SW 1271 (cell line): ENCODE data around the gene POLR2A.

Experiments
- DNase-seq, 2 experiments: peaks; one replicate each; lab custom pipeline; 2025; lab: John Stamatoyannopoulos, UW

POLR2A gene

DNA sequence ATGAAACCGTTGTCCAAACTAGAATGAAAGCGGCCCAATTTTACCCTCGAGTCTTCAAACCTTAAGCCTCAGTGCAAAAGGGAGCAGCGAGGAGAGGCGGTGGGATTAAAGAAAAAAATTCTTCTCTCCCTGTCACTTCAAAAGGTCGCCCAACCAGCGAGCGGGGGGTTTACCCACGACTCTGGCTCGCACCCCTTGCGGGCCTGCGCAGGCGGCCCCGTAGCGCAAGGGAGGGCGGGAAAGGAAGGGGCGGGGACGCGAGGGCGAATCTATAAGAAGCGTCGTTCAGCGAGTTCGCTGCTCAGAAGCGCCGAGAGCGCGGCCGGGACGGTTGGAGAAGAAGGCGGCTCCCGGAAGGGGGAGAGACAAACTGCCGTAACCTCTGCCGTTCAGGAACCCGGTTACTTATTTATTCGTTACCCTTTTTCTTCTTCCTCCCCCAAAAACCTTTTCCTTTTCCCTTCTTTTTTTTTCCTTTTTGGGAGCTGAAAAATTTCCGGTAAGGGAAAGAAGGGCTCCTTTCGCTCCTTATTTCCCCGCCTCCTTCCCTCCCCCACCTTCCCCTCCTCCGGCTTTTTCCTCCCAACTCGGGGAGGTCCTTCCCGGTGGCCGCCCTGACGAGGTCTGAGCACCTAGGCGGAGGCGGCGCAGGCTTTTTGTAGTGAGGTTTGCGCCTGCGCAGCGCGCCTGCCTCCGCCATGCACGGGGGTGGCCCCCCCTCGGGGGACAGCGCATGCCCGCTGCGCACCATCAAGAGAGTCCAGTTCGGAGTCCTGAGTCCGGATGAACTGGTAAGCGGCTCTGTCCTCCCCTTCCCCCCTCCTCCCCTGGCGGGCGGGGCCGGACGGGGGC lies at the start of gene POLR2A:
Gene POLR2A (plus strand): TSS at position 300 of the 852 bp plus-strand sequence.
- DNase-seq = peak; percentile 86 to 96

DNA sequence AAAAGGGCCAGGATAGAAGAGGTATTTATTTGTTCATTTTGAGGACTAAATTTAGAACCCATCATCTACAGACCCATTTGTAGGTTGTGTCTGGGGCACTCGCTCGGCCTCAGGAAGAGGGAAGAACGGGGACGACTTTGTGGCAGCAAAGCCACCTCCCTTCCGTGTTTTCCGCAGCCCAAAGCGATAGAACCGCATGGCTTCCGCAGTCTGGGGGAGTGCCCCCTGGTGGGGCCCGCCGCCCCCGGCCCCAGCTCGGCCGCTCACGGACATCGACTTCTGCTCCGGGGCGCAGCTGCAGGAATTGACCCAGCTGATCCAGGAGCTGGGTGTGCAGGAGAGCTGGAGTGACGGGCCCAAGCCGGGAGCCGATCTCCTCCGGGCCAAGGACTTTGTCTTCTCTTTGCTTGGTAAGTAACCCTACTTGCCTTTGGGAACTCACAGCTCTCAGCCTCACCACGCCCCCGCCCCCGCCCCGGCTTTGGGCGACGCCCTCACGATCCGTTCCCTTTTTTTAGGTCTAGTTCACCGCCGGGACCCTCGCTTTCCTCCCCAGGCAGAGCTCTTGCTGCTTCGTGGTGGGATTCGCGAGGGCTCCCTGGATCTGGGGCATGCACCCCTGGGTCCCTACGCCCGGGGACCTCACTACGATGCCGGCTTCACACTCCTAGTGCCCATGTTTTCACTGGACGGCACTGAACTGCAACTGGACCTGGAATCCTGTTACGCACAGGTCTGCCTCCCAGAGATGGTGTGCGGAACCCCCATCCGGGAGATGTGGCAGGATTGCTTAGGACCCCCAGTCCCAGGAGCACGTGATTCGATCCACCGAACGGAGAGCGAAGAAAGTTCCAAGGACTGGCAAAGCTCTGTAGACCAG lies 48.2 kb upstream of the POLR2A start:
- DNase-seq = no peak

DNA sequence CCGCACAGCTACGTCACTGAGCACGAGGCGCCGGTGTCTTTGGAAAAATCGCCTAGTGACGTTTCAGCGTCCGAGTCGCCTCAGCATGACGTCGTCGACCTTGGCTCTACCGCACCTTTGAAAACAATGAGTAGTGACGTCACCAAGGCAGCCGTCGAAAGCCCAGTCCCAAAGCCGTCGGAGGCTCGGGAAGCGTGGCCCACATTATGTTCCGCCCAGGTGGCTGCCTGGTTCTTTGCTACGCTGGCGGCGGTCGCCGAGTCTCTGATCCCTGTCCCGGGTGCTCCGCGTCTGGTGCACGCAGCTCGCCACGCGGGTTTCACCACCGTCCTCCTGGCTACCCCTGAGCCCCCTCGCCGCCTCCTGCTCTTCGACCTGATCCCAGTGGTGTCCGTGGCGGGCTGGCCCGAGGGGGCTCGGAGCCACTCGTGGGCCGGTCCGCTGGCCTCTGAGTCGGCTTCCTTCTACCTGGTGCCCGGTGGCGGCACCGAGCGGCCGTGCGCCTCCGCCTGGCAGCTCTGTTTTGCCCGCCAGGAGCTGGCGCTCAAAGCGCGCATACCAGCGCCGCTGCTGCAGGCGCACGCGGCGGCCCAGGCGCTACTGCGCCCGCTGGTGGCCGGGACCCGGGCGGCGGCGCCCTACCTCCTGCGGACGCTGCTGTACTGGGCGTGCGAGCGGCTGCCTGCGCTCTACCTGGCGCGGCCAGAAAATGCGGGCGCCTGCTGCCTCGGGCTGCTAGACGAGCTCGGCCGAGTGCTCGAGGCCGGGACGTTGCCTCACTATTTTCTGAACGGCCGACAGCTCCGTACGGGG lies 47.4 kb upstream of the POLR2A start:
- DNase-seq = peak; percentile 31 to 74

DNA sequence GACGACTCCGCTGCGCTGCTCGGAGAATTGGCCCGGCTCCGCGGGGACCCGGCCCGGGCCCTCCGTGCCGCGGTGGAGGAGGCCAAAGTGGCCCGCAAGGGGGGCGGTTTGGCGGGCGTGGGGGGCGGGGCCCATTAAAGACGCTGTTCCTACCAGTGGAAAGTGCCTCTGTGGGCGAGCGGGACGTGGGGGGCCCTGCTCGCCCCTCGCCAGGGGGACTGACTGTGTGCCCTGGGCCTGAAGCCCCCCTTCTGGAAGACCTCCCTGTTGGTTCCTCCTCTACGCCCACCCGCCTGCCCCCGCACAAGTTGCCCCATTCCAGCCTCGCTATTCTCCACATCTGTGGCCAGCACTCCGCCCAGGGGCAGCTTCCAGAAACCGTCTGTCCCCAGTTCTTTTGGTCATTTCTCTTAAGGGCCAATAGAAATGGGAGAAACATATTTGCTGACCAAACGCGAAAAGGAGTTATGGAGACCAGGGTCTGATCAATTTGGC lies 46.8 kb upstream of the POLR2A start:
- DNase-seq = no peak

DNA sequence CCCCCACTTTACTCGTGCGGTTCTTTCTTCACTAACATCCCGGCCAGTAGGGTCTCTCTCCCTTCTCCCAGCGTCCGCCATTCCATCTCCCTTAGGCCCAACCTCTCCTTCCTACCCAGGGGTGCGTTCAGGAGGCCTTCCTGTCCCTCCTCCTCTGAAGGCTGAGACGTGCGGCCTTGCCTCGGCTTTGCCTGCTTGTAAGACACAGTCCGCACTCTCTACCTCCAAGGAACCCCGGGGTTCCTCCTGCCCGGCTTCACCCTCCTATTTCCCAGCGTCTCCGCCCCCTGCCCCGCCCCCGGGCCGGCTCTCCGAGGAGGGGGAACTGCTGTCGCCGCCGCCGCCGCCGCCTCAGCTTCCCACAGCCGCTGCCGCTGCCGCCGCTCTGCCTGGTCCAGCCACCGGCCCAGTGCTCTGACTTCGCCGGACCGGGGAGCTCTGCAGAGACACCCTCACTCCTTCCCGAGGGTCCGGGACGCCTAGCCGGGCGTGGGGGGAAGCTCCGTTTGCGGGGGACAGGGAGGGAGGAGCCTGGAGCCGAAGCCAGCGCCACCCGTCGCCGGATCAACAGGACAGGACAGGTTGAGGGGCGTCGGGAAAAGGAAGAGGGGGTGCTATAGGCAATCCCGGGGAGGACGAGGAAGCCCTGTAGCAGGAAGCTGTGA lies 46.1 kb upstream of the POLR2A start:
- DNase-seq = peak in 1 of 2 experiments; percentile 17

DNA sequence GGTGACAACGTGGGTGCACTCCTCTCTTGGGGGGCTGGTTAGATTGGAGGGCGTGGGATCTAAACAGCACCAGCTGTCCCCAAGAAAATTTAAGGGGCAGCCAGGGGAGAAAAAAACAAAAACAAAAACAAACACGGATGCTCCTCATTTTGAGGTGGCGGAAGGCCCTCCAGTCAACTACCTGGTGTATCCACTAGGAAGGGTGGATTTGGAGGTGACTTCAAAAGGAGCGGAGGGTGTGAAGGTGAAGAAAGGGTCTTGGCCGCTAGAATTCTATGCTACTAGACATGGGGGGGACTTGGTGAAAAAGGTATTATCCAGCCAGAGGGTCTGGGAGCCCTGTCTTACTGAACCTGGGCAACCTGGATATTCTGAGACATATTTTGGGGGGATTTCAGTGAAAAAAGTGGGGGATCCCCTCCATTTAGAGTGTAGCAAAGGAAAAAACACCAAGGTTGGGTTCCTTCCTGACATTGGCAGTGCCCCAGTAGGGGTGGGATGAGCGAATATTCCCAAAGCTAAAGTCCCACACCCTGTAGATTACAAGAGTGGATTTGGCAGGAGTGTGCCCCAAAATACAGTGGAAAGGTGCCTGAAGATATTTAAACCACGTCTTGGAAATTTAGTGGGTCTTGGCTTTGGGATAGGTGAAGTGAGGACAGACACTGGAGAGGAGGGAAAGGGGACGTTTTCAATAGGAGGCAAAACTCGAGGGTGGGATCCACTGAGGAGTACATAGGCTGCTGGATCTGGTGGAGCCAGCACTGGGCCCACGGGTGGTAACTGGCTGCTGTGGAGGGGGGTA lies 45.3 kb upstream of the POLR2A start:
- no peak for DNase-seq

DNA sequence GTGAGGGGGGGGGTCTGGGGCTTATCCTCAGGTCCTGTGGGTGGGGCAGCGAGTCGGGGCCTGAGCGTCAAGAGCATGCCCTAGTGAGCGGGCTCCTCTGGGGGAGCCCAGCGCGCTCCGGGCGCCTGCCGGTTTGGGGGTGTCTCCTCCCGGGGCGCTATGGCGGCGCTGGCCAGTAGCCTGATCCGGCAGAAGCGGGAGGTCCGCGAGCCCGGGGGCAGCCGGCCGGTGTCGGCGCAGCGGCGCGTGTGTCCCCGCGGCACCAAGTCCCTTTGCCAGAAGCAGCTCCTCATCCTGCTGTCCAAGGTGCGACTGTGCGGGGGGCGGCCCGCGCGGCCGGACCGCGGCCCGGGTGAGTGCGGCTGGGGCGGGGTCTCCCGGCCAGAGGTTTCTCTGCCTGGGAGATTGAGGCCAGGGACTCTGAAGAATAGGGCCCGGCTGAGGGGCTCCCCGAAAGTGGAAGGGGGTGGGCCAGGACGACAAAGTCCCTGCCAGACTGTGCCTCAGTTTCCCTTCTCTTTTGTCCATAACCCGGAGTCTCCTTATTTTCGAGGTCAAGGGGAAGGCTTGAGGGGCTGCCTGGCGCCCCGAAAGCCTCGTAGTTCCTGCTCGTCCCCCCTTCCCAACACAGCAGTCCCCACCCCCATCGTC lies 44.6 kb upstream of the POLR2A start, which contains the start of gene FGF11:
Gene FGF11 (plus strand): TSS at position 51 of the 651 bp plus-strand sequence. CDS start 109 bp downstream, at position 160.
- no peak for DNase-seq

DNA sequence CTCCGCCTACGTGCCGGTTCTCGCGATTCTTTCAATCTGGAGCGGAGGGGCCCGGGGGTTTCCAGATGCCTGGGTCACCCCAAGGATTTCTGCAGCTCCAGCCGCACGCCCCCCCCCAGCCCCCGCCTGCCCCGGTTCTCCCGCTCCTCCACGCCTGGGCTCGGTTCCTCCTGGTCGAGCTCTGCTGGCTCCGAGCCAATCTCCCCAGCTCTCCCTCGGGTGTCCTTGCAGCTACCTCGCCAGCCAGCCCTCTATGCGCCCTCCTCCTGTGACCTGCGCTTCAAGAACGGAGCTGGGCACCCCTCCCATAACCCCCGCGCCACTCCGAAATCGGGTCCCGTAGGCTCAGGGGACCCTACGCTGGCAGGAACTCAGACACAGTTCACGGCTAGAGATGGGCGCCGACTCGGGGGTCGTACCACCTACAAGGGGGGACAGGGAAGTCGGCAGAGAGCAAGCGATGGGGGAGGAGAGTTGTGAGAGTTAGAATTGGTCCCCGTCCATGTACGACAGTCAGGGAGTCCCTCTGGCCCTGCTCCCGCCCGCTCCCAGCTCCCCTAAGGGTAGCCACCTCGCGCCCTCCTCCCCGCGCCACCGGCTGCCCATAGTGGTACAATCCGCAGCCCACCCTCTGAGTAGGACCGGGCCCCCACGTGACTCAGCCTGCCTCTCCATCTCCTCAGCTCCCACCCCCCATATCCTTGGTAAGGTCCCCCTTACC lies 43.9 kb upstream of the POLR2A start:
- no peak for DNase-seq

DNA sequence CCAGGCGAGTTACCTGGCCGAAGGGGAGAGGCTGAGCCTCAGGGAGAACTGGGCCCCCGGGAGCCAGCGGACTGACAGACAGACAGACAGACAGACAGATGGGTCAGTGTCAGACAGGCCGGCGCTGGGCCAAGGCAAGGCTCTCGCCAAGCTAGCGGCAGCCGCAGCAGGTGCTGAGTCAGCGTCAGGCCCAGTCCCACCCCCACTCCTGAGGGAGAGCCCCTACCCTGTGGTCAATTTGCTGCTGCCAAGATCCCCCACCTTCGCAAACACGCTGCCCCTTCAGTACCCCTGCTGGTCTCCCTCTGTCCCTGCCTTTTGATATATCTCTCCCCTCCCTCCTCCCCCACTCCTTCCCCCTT lies 43.4 kb upstream of the POLR2A start:
- no peak for DNase-seq

DNA sequence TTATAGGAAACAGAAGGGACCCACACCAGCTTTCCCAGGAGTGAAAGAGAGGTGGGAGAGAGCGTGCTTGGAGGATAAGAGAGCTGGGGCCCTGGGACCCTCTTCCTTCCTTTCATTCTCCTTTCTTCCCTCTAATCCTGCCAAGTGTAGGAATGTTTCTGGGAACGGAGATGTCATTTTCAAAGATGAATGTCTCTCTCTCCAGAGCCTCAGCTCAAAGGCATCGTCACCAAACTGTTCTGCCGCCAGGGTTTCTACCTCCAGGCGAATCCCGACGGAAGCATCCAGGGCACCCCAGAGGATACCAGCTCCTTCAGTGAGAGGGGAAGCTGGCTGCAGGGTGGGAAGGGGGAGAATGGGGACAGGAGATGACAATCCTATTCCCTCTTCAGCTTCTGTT lies 42.9 kb upstream of the POLR2A start:
- DNase-seq = no peak

DNA sequence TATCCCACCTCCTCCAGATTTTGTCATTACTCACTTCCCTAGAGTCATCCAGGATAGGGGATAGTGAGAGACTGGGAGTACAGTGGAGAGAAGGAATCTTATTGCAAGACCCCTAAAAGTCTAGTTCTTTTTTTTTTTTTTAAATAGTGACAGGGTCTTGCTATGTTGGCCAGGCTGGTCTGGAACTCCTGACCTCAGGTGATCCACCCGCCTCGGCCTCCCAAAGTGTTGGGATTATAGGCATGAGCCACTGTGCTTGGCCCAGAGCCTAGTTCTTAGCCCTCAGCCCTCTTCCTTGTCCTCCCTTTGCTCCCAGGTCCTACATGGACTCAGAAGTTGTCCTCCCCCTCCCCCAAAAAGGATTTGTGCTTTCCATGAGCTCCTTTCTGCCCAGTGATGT lies 42.0 kb upstream of the POLR2A start:
- DNase-seq = no peak

DNA sequence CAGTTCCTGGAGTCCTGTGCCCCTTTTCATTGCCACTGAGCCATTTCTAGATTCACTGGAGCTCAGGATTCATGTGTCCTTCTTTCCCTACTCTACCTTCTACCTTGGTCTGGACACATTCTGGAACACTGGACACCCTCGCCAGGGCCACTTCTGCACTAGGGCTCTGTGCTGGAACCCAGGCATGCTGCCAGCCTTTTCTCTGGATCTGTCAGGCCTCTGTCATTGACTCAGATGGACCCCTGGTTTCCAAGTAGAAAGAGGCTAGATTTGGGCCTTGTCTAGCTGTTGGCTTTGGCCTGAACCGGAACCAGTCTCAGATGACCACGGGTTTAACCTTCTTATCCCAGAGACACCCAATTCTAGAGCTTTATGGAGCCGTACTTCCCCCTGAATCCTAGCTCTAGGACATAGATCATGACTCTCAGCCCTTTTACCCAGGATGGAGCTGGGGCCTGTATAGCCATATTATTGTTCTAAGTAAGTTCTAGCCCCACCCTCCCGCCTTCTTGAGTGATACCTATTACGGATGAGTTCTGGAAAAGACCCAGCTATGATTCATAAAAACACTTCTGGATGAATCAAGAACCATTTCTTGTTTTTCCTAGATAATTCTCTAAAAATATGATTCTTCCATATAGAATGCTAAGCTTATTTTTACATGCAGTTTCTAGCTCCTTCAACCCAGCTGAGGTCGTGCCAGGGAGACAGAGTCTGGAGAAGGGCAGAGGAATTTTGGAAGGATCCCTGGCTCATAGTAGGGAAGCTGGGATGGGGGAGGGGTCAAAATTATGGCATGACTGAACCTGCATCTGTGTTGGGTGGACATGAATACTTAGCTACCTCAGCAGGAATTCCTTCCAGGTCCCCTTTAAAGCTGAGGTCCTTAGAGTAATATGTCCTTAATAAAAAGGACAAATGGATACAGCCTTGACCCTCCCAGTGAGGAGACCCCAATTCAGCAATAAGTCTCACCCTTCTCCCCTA lies 40.4 kb upstream of the POLR2A start:
- DNase-seq = no peak

DNA sequence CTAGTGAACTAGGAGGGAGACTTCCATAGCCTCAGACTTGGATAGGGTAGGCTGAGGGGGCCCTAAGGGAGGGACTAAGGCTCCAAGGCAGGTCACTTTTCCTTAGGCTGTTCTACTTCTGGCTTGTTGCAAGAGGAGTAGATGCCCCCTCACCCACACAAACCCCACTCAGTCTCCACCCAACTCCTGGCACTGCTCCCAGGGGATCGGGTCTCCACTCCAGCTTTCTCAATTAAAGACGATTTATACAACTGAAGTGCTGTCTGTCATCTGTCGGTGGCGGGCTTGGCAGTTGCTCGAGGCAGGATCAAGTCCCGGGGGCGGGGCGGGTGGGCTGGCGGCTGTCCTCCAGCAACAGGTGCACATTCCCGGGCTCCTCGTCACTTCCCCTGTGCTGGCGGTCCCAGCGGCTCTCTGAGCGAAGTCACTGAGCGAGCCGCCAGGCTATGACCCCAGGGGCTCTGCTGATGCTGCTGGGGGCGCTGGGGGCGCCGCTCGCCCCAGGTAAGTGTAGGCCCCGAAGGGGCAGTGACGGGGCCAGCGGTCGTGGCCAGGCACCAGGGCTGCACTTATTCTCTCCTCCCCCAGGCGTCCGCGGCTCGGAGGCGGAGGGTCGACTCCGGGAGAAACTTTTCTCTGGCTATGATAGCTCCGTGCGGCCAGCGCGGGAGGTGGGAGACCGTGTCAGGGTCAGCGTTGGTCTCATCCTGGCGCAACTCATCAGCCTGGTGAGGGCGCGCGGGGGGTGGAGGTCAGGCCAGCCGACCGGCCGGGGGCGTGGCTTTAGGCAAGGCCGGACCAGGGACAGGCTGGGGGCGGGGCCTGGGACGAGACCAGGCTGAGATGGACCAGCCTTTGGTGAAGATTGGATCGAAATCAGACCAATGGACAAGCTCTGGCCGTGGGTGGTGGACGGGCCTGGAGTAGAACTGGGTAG lies 39.2 kb upstream of the POLR2A start, which contains the start of gene CHRNB1:
Gene CHRNB1 (plus strand): TSS at position 380 of the 937 bp plus-strand sequence. CDS start 67 bp downstream, at position 447.
- DNase-seq = peak; percentile 81 to 82

DNA sequence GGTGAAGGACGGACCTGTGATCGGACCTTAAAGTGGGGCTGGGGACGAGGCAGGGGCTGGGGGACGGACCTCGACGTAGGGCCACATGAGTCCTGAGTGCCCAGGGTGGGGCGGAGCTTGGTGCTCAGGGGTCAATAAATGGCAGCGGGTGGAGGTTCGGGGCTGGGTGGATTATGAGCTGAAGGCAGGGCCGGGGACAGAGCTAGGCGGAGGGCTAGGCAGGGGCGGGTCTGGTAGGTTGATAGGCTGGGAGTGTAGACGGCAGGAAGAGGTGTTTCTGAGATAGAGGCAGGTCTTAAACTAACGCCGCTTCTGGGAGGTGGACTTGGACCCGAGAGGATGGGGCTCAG lies 38.6 kb upstream of the POLR2A start:
- DNase-seq = peak; percentile 81 to 82

DNA sequence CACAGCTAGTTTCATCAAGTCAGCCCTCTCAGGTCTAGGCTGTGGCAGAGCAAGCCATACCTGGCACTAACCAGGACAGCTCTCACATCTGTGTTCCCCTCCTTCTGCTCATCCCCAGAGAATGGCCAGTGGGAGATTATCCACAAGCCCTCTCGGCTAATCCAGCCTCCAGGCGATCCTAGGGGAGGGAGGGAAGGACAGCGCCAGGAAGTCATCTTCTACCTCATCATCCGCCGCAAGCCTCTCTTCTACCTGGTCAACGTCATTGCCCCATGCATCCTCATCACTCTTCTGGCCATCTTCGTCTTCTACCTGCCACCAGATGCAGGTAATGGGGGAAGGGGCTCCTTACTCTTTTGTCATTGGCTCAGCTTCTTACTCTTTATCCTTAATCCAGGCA lies 35.7 kb upstream of the POLR2A start:
- DNase-seq = no peak

DNA sequence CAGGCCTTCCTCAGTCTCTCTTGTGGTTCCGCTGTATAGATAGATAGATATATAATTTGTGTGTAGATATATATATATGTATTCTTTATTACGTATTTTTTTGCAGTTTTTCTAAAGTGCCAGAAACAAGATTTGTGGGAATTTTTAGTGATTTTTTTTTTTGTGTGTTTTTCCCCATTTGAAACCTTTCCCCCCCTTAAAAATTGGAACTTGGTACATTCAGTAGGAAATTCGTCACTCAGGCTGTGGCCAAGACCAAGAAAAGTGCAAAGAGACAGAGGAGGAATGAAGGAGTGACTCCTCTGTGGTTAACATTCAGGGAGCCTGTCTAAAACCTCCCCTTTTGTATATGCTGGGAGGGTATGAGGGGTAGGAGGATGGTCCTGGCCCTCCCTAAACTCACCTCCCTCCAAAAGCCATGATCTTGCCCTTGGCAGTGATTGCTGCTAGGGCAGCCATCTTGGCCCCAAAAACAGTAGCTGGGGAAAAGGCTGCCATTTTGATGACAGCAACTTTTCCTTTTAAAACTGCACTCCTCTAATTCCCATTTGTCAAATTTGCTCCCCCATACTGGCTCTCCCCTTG lies 24.1 kb upstream of the POLR2A start:
- no peak for DNase-seq
